22Rv1 (cell line): ENCODE results near the gene CLPSL1.

Experiments used
- H3K27ac ChIP-seq: fragments of 450-650 bp; 2 replicates; pipeline ENCODE4 v1.5.1; 2017
- CTCF ChIP-seq: fragments of 450-650 bp; IDR thresholded peaks from 2 replicates; pipeline ENCODE4 v1.5.1; 2017; ENCODE audit warnings: mild to moderate bottlenecking
- ZFX ChIP-seq: fragments of 450-650 bp; IDR thresholded peaks from 2 replicates; pipeline ENCODE4 v1.6.1; 2017; ENCODE audit warnings: antibody characterized with exemption, borderline replicate concordance

CLPSL1 gene

GRCh38 chr6:35833536-35833935 is 52.7 kb downstream of the CLPSL1 start:
- TF ChIP-seq ZFX (no peak), CTCF (no peak)
- peak overlapping the region; percentile 8; the same call in 1 of the 2 replicates for H3K27ac ChIP-seq
